Measurements from ENCODE around the gene MDM1. TPM values are rescaled to one million over a fixed set of nuclear protein-coding genes. Genes with fewer than 3 reads are reported as not detected.

The MDM1 gene
- total RNA-seq, 1 experiment from 2014 or later, result 10.0 TPM

- BruUV-seq (replicated peaks), result no TSS peak
- intact Hi-C loops (cut with micrococcal nuclease), result no loop called here
- no peak for ATAC-seq
Observed at GRCh38 chr12:68297929-68298328, 34.2 kb downstream of the MDM1 start.

More at GRCh38 chr12:68297929-68298328, 34.2 kb downstream of the MDM1 start:
- no peaks in the 10 kb centered on the region for H3K9me3 ChIP-seq (ENCODE audit: control insufficient read depth in 1 of 2, insufficient read depth in 1 of 2, low read depth in 1 of 2, low read length in 2 of 2)
- TF ChIP-seq EGR1 (IDR thresholded peaks at IDR 0.05; ENCODE audit: low read depth) (no peak), TCF7L2 (IDR thresholded peaks at IDR 0.05; ENCODE audit: borderline replicate concordance, extremely low read depth, insufficient read depth, insufficient read length) (no peak), ZNF274 (IDR thresholded peaks at IDR 0.05; ENCODE audit: low read depth, low read length) (no peak), EZH2 (IDR thresholded peaks at IDR 0.05) (no peak), JUND (IDR thresholded peaks at IDR 0.05) (no peak), ZBTB33 (IDR thresholded peaks at IDR 0.05; ENCODE audit: extremely low read depth, insufficient replicate concordance, low read length) (no peak), SP1 (IDR thresholded peaks at IDR 0.05; ENCODE audit: low read depth) (no peak), FOSL1 (IDR thresholded peaks at IDR 0.05; ENCODE audit: low read depth) (no peak), CBX3 (IDR thresholded peaks at IDR 0.05; ENCODE audit: low read depth) (no peak), YY1 (IDR thresholded peaks at IDR 0.05; ENCODE audit: extremely low read depth, insufficient replicate concordance, low read depth, low read length) (no peak), SIN3A (IDR thresholded peaks at IDR 0.05; ENCODE audit: low read depth) (no peak), MAX (IDR thresholded peaks at IDR 0.05) (no peak), POLR2AphosphoS5 (IDR thresholded peaks at IDR 0.05; ENCODE audit: low read depth, low read length) (no peak), POLR2A (IDR thresholded peaks at IDR 0.05; ENCODE audit: borderline replicate concordance, extremely low read depth, insufficient read depth, insufficient read length) (no peak), EZH2phosphoT487 (IDR thresholded peaks at IDR 0.05; ENCODE audit: borderline replicate concordance) (no peak), CTCF (IDR thresholded peaks at IDR 0.05 in 2 of 3, conservative IDR thresholded peaks at IDR 0.05 in 1 of 3; ENCODE audit: borderline replicate concordance in 1 of 3, insufficient read depth in 1 of 3, low read depth in 2 of 3, low read length in 2 of 3) (no peak), SRF (IDR thresholded peaks at IDR 0.05; ENCODE audit: low read depth) (no peak), REST (IDR thresholded peaks at IDR 0.05; ENCODE audit: low read depth) (no peak), ZFX (IDR thresholded peaks at IDR 0.05) (no peak)
- H3K4me3 ChIP-seq (replicated peaks in 1 of 2; ENCODE audit: low read depth in 1 of 2, low read length in 2 of 2), result no peak overlapping the region
- H3K36me3 ChIP-seq (ENCODE audit: control insufficient read depth in 1 of 2, insufficient read depth in 2 of 2, low read length in 2 of 2), result no peaks in the 10 kb centered on the region; a peak in 1 of 4 replicates
- ChIA-PET POLR2A (no interaction called here), CTCF (no interaction called here), RAD21 (ENCODE audit: low non-redundant PET in 1 of 2, low total read pairs in 2 of 2, uncharacterized antibody in 2 of 2, unreplicated experiment in 2 of 2) (no interaction called here)
- H3K27me3 ChIP-seq (ENCODE audit: insufficient read depth, low read length), result no peaks in the 10 kb centered on the region
- no peaks in the 10 kb centered on the region for H3K4me1 ChIP-seq (ENCODE audit: control insufficient read depth in 1 of 2, insufficient read depth in 2 of 2, low read length in 2 of 2)
- no peak overlapping the region for H3K4me2 ChIP-seq (ENCODE audit: low read length)
- H3K9me2 ChIP-seq (ENCODE audit: insufficient read depth), result no peaks in the 10 kb centered on the region
- no peak for DNase-seq (ENCODE audit: low read depth, low spot score)
- H2AFZ ChIP-seq (ENCODE audit: low read depth, low read length, poor library complexity, severe bottlenecking), result no peak overlapping the region
- no peak overlapping the region for H3K9ac ChIP-seq (ENCODE audit: low read length)
- no peaks in the 10 kb centered on the region for H4K20me1 ChIP-seq (ENCODE audit: insufficient read depth)
- no peaks in the 10 kb centered on the region for H3K79me2 ChIP-seq (ENCODE audit: insufficient read depth, low read length)
- H3K27ac ChIP-seq (ENCODE audit: low read depth, low read length), result no peak overlapping the region
